Stimulated activated naive CD8-positive, alpha-beta T cell treated with anti-CD3 and anti-CD28 coated beads, Interleukin-15, Interleukin-2, amounts not matched to agents 100 ng/mL and 50 ng/mL, for 24 hours (primary cell): Measurements from ENCODE around the gene SLC66A1.
A peak's percentile ranks its signal among the peaks of the same experiment; 100 is the strongest.

Experiments
- H3K27ac Mint-ChIP-seq: one replicate; pipeline ENCODE4 v1.8.0; 2021; ENCODE audit warnings: mild to moderate bottlenecking, mixed read lengths
- H3K27me3 Mint-ChIP-seq: one replicate; pipeline ENCODE4 v1.8.0; 2021; ENCODE audit warnings: mixed read lengths
- H3K36me3 Mint-ChIP-seq: one replicate; pipeline ENCODE4 v1.8.0; 2021; ENCODE audit warnings: low read depth, mixed read lengths
- H3K4me1 Mint-ChIP-seq: one replicate; pipeline ENCODE4 v1.8.0; 2021; ENCODE audit warnings: low read depth, mixed read lengths
- H3K4me3 Mint-ChIP-seq: one replicate; pipeline ENCODE4 v1.8.0; 2021; ENCODE audit warnings: mild to moderate bottlenecking, mixed read lengths
- H3K9me3 Mint-ChIP-seq: one replicate; pipeline ENCODE4 v1.8.0; 2021; ENCODE audit warnings: mixed read lengths

SLC66A1 gene

GRCh38 chr1:19327301-19327700 lies 15.2 kb downstream of the SLC66A1 start:
- Mint-ChIP-seq H3K9me3 (no peaks in the 10 kb centered on the region), H3K27ac (no peak overlapping the region), H3K4me3 (no peak overlapping the region), H3K4me1 (no peaks in the 10 kb centered on the region), H3K27me3 (no peaks in the 10 kb centered on the region), H3K36me3 (peaks cover 4% of the 10 kb centered on the region)

DNA sequence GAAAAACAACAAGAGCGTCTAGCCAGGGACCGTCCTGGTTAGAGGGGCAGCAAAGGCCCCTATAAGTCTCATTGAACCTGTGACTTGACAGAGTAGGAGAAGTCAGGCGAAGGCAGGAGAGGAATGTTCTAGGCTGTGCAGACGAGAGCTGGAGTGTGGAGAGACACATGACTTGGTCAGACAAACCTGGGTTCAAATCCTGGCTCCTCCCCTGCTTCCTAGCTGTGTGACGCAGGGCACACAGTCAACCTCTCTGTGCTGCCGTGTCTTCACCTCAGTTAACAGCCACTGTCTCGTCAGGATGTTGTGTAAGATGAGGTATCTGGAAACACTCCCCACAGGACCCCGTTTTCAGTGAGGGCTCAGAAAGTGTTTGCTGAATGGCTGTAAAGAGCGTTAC lies 15.6 kb downstream of the SLC66A1 start:
- Mint-ChIP-seq H3K4me1 (no peaks in the 10 kb centered on the region), H3K27me3 (no peaks in the 10 kb centered on the region), H3K27ac (no peak overlapping the region), H3K4me3 (no peak overlapping the region), H3K36me3 (peaks cover 4% of the 10 kb centered on the region), H3K9me3 (no peaks in the 10 kb centered on the region)

- no peaks in the 10 kb centered on the region for H3K9me3 Mint-ChIP-seq
- H3K36me3 Mint-ChIP-seq = peaks cover 4% of the 10 kb centered on the region
Observed at GRCh38 chr1:19328486-19328885, 16.4 kb downstream of the SLC66A1 start.

GRCh38 chr1:19329188-19329587 lies 17.1 kb downstream of the SLC66A1 start:
- Mint-ChIP-seq H3K4me3 (no peak overlapping the region), H3K27me3 (no peaks in the 10 kb centered on the region)

More at GRCh38 chr1:19328486-19328885, 16.4 kb downstream of the SLC66A1 start:
- no peak overlapping the region for H3K27ac Mint-ChIP-seq
- no peaks in the 10 kb centered on the region for H3K27me3 Mint-ChIP-seq
- no peak overlapping the region for H3K4me3 Mint-ChIP-seq
- no peaks in the 10 kb centered on the region for H3K4me1 Mint-ChIP-seq

GRCh38 chr1:19329611-19330010 lies 17.5 kb downstream of the SLC66A1 start:
- Mint-ChIP-seq H3K27me3 (no peaks in the 10 kb centered on the region), H3K4me1 (peaks cover 2% of the 10 kb centered on the region), H3K27ac (no peak overlapping the region), H3K36me3 (peaks cover 4% of the 10 kb centered on the region), H3K4me3 (no peak overlapping the region), H3K9me3 (no peaks in the 10 kb centered on the region)

More at GRCh38 chr1:19329188-19329587, 17.1 kb downstream of the SLC66A1 start:
- peaks cover 4% of the 10 kb centered on the region for H3K36me3 Mint-ChIP-seq
- H3K9me3 Mint-ChIP-seq = no peaks in the 10 kb centered on the region
- no peak overlapping the region for H3K27ac Mint-ChIP-seq
- H3K4me1 Mint-ChIP-seq = no peaks in the 10 kb centered on the region

DNA sequence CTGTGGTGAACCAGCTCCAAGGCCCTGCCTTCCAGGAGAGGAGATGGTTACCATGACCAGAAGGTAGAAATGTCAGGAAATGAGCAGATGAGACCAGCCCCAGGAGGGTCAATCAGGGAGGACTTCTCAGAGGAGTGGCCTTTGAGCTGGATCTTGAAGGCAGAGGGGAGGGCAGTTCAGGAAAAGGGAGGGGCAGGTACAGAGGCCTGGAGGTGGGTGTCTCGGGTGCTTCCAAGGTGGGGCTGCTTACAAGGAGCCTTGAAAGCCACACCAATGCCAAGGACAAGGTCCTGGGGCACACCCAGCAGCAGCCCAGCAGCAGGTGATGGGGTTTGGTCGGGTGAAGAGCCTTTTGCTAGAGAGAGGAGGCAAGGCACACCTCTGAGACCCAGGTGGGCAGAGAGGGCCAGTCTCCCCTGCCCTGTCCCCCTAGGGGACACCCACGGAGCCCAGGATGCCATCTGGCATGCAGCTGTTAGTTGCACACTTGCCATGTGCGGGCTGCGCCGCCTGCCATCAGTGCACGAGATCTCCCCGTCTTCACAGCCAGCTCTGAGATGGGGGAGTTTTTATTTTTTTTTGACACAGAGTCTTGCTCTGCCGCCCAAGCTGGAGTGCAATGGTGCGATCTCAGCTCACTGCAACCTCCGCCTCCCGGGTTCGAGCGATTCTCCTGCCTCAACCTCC lies 18.5 kb downstream of the SLC66A1 start:
- H3K4me3 Mint-ChIP-seq = no peak overlapping the region
- no peaks in the 10 kb centered on the region for H3K9me3 Mint-ChIP-seq
- H3K27me3 Mint-ChIP-seq = no peaks in the 10 kb centered on the region
- H3K27ac Mint-ChIP-seq = no peak overlapping the region
- peaks cover 4% of the 10 kb centered on the region for H3K36me3 Mint-ChIP-seq
- peaks cover 4% of the 10 kb centered on the region for H3K4me1 Mint-ChIP-seq

GRCh38 chr1:19331262-19331878 lies 19.2 kb downstream of the SLC66A1 start:
- no peak overlapping the region for H3K4me3 Mint-ChIP-seq
- H3K27me3 Mint-ChIP-seq = no peaks in the 10 kb centered on the region
- no peak overlapping the region for H3K27ac Mint-ChIP-seq
- peaks cover 11% of the 10 kb centered on the region for H3K4me1 Mint-ChIP-seq
- H3K9me3 Mint-ChIP-seq = no peaks in the 10 kb centered on the region
- H3K36me3 Mint-ChIP-seq = peaks cover 4% of the 10 kb centered on the region

GRCh38 chr1:19332832-19333231 lies 20.7 kb downstream of the SLC66A1 start:
- Mint-ChIP-seq H3K4me1 (peaks cover 25% of the 10 kb centered on the region), H3K27me3 (no peaks in the 10 kb centered on the region), H3K9me3 (no peaks in the 10 kb centered on the region), H3K4me3 (no peak overlapping the region), H3K36me3 (no peaks in the 10 kb centered on the region), H3K27ac (no peak overlapping the region)

- no peak overlapping the region for H3K27ac Mint-ChIP-seq
- peaks cover 25% of the 10 kb centered on the region for H3K4me1 Mint-ChIP-seq
- no peak overlapping the region for H3K4me3 Mint-ChIP-seq
- H3K36me3 Mint-ChIP-seq = peaks cover 7% of the 10 kb centered on the region
- no peaks in the 10 kb centered on the region for H3K27me3 Mint-ChIP-seq
- no peaks in the 10 kb centered on the region for H3K9me3 Mint-ChIP-seq
Observed at GRCh38 chr1:19333587-19334354, 21.6 kb downstream of the SLC66A1 start.

- Mint-ChIP-seq H3K27me3 (no peaks in the 10 kb centered on the region), H3K4me3 (peak overlapping the region; percentile 7), H3K4me1 (peaks cover 29% of the 10 kb centered on the region), H3K9me3 (no peaks in the 10 kb centered on the region), H3K36me3 (peaks cover 22% of the 10 kb centered on the region), H3K27ac (peak overlapping the region; percentile 87)
Observed at GRCh38 chr1:19336543-19336942, 24.4 kb downstream of the SLC66A1 start.

GRCh38 chr1:19337289-19337688 lies 25.2 kb downstream of the SLC66A1 start:
- no peaks in the 10 kb centered on the region for H3K9me3 Mint-ChIP-seq
- H3K4me3 Mint-ChIP-seq = no peak overlapping the region
- peaks cover 26% of the 10 kb centered on the region for H3K36me3 Mint-ChIP-seq
- H3K27me3 Mint-ChIP-seq = no peaks in the 10 kb centered on the region
- H3K4me1 Mint-ChIP-seq = peaks cover 34% of the 10 kb centered on the region
- peak overlapping the region; percentile 81 for H3K27ac Mint-ChIP-seq

DNA sequence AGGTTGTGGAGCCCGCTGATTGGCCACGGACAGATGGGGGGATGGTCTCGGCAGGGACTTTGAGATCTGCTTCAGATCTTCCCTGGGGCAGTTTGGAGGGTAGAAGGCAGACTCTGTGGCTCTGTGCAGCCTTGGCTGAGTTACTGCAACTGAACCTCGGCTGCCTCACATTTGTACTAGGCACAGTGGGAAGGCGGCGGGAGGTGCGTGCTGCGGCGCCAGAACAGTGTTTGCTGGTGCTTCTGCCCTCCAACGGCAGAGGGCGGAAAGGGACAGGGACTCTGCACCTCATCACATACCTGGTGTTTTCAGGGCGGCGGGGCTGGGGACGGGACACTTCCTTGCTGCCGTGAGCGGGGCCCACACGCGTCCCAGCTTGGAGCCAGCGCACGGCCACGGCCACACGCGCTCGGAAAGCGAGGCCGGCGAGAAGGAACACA lies 26.2 kb downstream of the SLC66A1 start:
- Mint-ChIP-seq H3K4me1 (peaks cover 34% of the 10 kb centered on the region), H3K4me3 (no peak overlapping the region), H3K9me3 (no peaks in the 10 kb centered on the region), H3K27me3 (no peaks in the 10 kb centered on the region), H3K27ac (no peak overlapping the region), H3K36me3 (peaks cover 31% of the 10 kb centered on the region)

DNA sequence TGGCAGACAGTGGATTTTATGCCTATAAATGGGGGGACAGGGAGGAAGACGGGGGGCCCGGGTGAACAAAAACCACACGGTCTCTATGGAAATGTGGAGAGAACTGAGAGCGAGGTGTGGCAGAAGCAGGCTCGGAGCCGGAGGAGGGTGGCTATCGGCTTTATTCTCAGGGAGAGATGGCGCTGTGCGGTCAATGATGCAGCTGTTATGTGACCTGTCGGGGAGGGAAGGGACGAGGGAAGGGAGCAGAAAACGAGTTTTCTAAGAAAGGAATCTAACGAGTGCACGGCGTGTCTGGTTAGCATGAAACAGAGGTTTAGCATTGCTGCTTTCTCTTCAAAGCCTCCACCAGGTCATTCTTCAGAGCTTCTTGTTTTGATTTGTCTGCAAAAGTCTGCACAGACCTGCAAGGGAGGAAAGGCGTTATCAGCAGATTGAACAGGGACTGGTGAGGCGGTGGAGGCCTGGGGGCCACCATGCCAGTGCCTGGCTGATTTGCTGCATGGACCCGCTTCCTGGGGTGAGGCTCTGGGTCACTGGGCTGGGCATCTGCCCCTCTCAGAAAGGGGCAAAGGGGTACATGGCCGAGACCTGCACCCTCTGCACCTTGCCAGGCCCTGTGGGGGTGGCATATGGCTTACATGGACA lies 27.2 kb downstream of the SLC66A1 start:
- Mint-ChIP-seq H3K4me3 (no peak overlapping the region), H3K36me3 (peaks cover 37% of the 10 kb centered on the region), H3K27ac (no peak overlapping the region), H3K9me3 (no peaks in the 10 kb centered on the region), H3K27me3 (no peaks in the 10 kb centered on the region), H3K4me1 (peaks cover 34% of the 10 kb centered on the region)

DNA sequence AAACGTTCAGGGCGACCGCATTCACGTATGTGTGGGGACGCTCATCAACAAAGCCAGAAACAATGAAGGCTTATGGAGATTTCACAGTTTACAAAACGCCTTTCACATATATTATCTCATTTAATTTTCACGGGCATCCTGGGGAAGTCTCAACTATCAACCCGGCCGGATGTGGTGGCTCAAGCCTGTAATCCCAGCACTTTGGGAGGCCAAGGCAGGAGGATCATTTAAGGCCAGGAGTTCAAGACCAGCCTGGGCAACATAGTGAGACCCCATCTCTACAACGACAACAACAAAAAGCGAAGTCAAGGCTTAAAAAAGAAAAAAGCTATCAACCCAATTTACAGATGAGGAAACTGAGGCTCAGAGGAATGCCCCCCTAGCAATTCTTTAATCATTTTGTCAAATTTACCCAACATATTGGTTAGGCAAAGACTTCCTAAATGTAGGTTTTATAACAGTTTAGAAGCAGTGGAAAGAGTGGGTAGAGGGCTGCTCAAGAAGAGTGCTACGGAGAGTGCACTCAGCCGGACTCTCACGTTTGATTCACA lies 28.3 kb downstream of the SLC66A1 start:
- Mint-ChIP-seq H3K27ac (no peak overlapping the region), H3K9me3 (no peaks in the 10 kb centered on the region), H3K4me1 (peaks cover 30% of the 10 kb centered on the region), H3K4me3 (no peak overlapping the region), H3K27me3 (no peaks in the 10 kb centered on the region), H3K36me3 (peaks cover 46% of the 10 kb centered on the region)
